Hepatocyte (in vitro differentiated cells): Measurements from ENCODE around the gene TBL1X. TPM values are rescaled to one million over a fixed set of nuclear protein-coding genes. Genes with fewer than 3 reads are reported as not detected.

Experiments used
- DNase-seq: peaks from one replicate; pipeline ENCODE4 v3.0.0-alpha.2; 2016; ENCODE audit warnings: low spot score
- H2AFZ ChIP-seq: fragments of 200-600 bp; sonication (generic); 2 replicates; pipeline ENCODE4 v1.6.0; 2016; ENCODE audit warnings: antibody characterized with exemption, mild to moderate bottlenecking
- H3K27ac ChIP-seq: fragments of 200-600 bp; sonication (generic); 2 replicates; pipeline ENCODE4 v1.5.1; 2016; ENCODE audit warnings: mild to moderate bottlenecking
- H3K27me3 ChIP-seq: fragments of 200-600 bp; sonication (generic); 2 replicates; pipeline ENCODE4 v1.6.1; 2016
- H3K36me3 ChIP-seq: fragments of 200-600 bp; sonication (generic); replicated peaks from 2 replicates; pipeline ENCODE4 v1.5.1; 2016; ENCODE audit warnings: low read depth; ENCODE audit not compliant: insufficient read depth
- H3K4me1 ChIP-seq: fragments of 200-600 bp; sonication (generic); 2 replicates; pipeline ENCODE4 v1.5.1; 2016; ENCODE audit warnings: mild to moderate bottlenecking, moderate library complexity; ENCODE audit not compliant: insufficient read depth
- H3K4me2 ChIP-seq: fragments of 200-600 bp; sonication (generic); 2 replicates; pipeline ENCODE4 v1.6.0; 2016
- H3K4me3 ChIP-seq: fragments of 200-600 bp; sonication (generic); 2 replicates; pipeline ENCODE4 v1.5.1; 2016; ENCODE audit warnings: mild to moderate bottlenecking
- H3K79me2 ChIP-seq: fragments of 200-600 bp; sonication (generic); 2 replicates; pipeline ENCODE4 v1.6.0; 2017; ENCODE audit warnings: mild to moderate bottlenecking
- H3K9me2 ChIP-seq: fragments of 200-600 bp; sonication (generic); replicated peaks from 2 replicates; pipeline ENCODE4 v1.6.0; 2017; ENCODE audit warnings: mild to moderate bottlenecking; ENCODE audit not compliant: insufficient read depth
- H3K9me3 ChIP-seq: fragments of 200-600 bp; sonication (generic); 2 replicates; pipeline ENCODE4 v1.5.1; 2016; ENCODE audit warnings: low read depth, mild to moderate bottlenecking
- H4K20me1 ChIP-seq: fragments of 200-600 bp; sonication (generic); 2 replicates; pipeline ENCODE4 v1.6.0; 2016; ENCODE audit warnings: mild to moderate bottlenecking; ENCODE audit not compliant: insufficient read depth, poor library complexity, severe bottlenecking
- CTCF ChIP-seq: fragments of 200-600 bp; sonication (generic); IDR thresholded peaks from 2 replicates; pipeline ENCODE4 v1.5.1; 2016; ENCODE audit warnings: antibody characterized with exemption, mild to moderate bottlenecking; ENCODE audit not compliant: poor library complexity
- EZH2 ChIP-seq: fragments of 200-600 bp; sonication (generic); IDR thresholded peaks from 2 replicates; pipeline ENCODE4 v1.6.1; 2016; ENCODE audit warnings: antibody characterized with exemption, mild to moderate bottlenecking, borderline replicate concordance
- EZH2phosphoT487 ChIP-seq: fragments of 200-600 bp; sonication (generic); IDR thresholded peaks from one replicate; pipeline ENCODE4 v1.6.1; 2018; ENCODE audit warnings: antibody characterized with exemption, mild to moderate bottlenecking, low read depth, moderate library complexity; ENCODE audit not compliant: unreplicated experiment, severe bottlenecking
- WGBS: methylation state at CpG from one replicate; pipeline ENCODE4 v1.1.6; 2016; ENCODE audit warnings: low lambda C conversion rate; ENCODE audit errors: missing lambda C conversion rate; 5-methylcytosine and 5-hydroxymethylcytosine counted together
- polyA plus RNA-seq: library from polyadenylated mRNA; unstranded; fragments of >200 nt; fragmentation: Nextera tagmentation; extraction: Ambion mirVana; gene quantifications from 2 replicates; pipeline ENCODE4 v1.2.1, GENCODE V29; 2016
- total RNA-seq: library from RNA; depleted of rRNA; stranded (reverse); fragments of >200 nt; gene quantifications from 2 replicates; pipeline ENCODE4 v1.2.3, GENCODE V29; 2014

The TBL1X gene
- total and polyA plus RNA-seq, 2 experiments from 2014 or later = 14.9 to 16.0 TPM

- Histone ChIP-seq H3K9me3 (no peaks in the 10 kb centered on the region), H3K4me2 (peak overlapping the region; percentile 1), H4K20me1 (peaks cover 3% of the 10 kb centered on the region)
Observed at GRCh38 chrX:9525511-9526248, 60.8 kb downstream of the TBL1X start.

GRCh38 chrX:9526965-9527364 lies 62.1 kb downstream of the TBL1X start:
- TF ChIP-seq EZH2 (no peak), CTCF (no peak), EZH2phosphoT487 (no peak)
- H3K4me2 ChIP-seq = no peak overlapping the region
- H4K20me1 ChIP-seq = peaks cover 6% of the 10 kb centered on the region
- H3K27me3 ChIP-seq = no peaks in the 10 kb centered on the region
- H3K4me1 ChIP-seq = no peaks in the 10 kb centered on the region
- no peak overlapping the region for H2AFZ ChIP-seq
- H3K27ac ChIP-seq = no peak overlapping the region
- peaks cover 31% of the 10 kb centered on the region for H3K79me2 ChIP-seq
- H3K9me3 ChIP-seq = no peaks in the 10 kb centered on the region
- no peak overlapping the region for H3K4me3 ChIP-seq
- 71% methylated on average over 14 of the region's 14 CpGs for WGBS
- no peaks in the 10 kb centered on the region for H3K36me3 ChIP-seq
- H3K9me2 ChIP-seq = no peaks in the 10 kb centered on the region
- DNase-seq = no peak

More at GRCh38 chrX:9525511-9526248, 60.8 kb downstream of the TBL1X start:
- peaks cover 28% of the 10 kb centered on the region for H3K79me2 ChIP-seq
- TF ChIP-seq EZH2 (no peak), EZH2phosphoT487 (no peak), CTCF (no peak)
- H3K27me3 ChIP-seq = no peaks in the 10 kb centered on the region
- H3K4me1 ChIP-seq = no peaks in the 10 kb centered on the region
- no peak for DNase-seq
- H3K4me3 ChIP-seq = no peak overlapping the region
- no peaks in the 10 kb centered on the region for H3K9me2 ChIP-seq
- no peaks in the 10 kb centered on the region for H3K36me3 ChIP-seq
- H2AFZ ChIP-seq = no peak overlapping the region
- H3K27ac ChIP-seq = no peak overlapping the region
- 44% methylated on average over 7 of the region's 8 CpGs for WGBS

- TF ChIP-seq EZH2phosphoT487 (no peak), CTCF (no peak), EZH2 (no peak)
- 85% methylated on average over 4 of the region's 7 CpGs for WGBS
Observed at GRCh38 chrX:9528498-9528897, 63.6 kb downstream of the TBL1X start.

More at GRCh38 chrX:9528498-9528897, 63.6 kb downstream of the TBL1X start:
- Histone ChIP-seq H3K79me2 (peaks cover 36% of the 10 kb centered on the region), H3K9me3 (no peaks in the 10 kb centered on the region), H3K9me2 (no peaks in the 10 kb centered on the region), H3K4me1 (no peaks in the 10 kb centered on the region), H3K27me3 (no peaks in the 10 kb centered on the region), H3K4me3 (no peak overlapping the region), H2AFZ (no peak overlapping the region), H4K20me1 (peaks cover 6% of the 10 kb centered on the region), H3K4me2 (no peak overlapping the region), H3K27ac (no peak overlapping the region), H3K36me3 (no peaks in the 10 kb centered on the region)
- DNase-seq = no peak
